ENCODE measurements around the gene TMEM150B.

TMEM150B gene

GRCh38 chr19:55325172-55325571, at the start of gene TMEM150B:
Gene TMEM150B (minus strand): TSS chr19:55325341. CDS start chr19:55321036, 4,305 bp downstream.
- in situ Hi-C loops (cut with HindIII; ENCODE audit: low sequenced_read_pairs) = no loop called here

DNA sequence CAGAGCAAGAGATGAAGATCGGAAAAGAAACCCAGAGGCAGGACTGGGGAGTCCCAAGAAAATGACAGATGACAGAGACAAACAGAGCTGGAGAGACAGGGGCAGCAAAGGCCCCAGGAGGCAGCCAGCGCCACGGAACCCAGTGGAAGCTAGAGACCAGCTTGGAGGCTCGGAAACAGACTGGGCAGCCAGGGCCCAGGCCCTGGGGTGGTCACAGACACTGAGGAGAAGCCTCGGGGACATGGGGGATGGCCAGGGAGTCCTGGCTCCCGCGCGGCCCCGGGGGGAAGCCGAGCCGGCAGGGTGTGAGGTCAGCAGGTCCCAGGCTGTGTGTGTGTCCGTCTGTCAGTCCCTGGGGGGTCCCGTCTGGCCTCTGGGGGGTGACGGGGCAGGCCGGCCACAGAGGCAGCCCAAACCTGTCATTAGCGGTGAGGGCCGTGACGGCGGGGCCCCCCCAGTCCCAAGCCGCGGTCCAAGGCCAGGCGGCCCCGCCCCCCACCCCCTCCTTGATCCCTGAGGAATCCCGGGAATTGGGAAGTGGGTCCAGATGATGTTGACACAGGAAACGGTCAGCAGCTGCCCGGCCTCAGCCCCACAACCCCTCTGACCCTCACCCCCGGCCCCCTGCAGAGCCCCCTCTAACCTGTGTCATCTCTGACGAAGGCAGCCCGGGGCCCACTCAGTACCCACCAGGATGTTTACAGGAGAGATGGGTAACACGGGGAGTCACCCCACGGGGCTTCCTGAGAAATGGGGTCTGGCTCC, 49.0 kb upstream of the TMEM150B start:
- in situ Hi-C loops (cut with HindIII; ENCODE audit: low sequenced_read_pairs) = no loop called here

- in situ Hi-C loops (cut with HindIII; ENCODE audit: low sequenced_read_pairs) = no loop called here
Observed at GRCh38 chr19:55373306-55373992, 48.3 kb upstream of the TMEM150B start.

GRCh38 chr19:55372316-55373081, 47.4 kb upstream of the TMEM150B start:
- in situ Hi-C loops (cut with HindIII; ENCODE audit: low sequenced_read_pairs) = no loop called here

- in situ Hi-C loops (cut with HindIII; ENCODE audit: low sequenced_read_pairs) = no loop called here
Observed at GRCh38 chr19:55370305-55370988, 45.3 kb upstream of the TMEM150B start, which contains the start of gene IL11. Gene IL11 (minus strand): TSS chr19:55370463. CDS start chr19:55370310, 153 bp downstream.

GRCh38 chr19:55369653-55370304, 44.6 kb upstream of the TMEM150B start:
- in situ Hi-C loops (cut with HindIII; ENCODE audit: low sequenced_read_pairs) = no loop called here

- in situ Hi-C loops (cut with HindIII; ENCODE audit: low sequenced_read_pairs) = no loop called here
Observed at GRCh38 chr19:55368701-55369563, 43.8 kb upstream of the TMEM150B start.

GRCh38 chr19:55368106-55368505, 43.0 kb upstream of the TMEM150B start:
- in situ Hi-C loops (cut with HindIII; ENCODE audit: low sequenced_read_pairs) = no loop called here

DNA sequence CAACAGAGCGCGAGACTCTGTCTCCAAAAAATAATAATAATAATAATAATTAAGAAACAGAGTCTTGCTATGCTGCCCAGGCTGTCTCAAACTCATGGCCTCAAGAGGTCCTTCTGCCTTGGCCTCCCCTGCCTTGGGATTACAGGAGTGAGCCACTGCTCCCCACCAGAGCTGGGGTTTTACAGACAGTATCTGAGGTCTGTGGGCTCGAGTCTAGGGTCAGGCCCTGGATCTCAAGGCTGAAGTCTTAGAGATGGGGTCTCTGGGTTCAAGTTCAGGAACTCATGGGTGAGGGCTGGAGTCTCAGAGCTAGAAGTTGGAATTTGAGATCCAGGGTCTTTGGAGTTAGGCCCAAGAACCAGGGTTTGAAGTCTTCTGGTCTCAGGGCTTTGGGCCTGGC, 41.6 kb upstream of the TMEM150B start:
- in situ Hi-C loops (cut with HindIII; ENCODE audit: low sequenced_read_pairs) = no loop called here

DNA sequence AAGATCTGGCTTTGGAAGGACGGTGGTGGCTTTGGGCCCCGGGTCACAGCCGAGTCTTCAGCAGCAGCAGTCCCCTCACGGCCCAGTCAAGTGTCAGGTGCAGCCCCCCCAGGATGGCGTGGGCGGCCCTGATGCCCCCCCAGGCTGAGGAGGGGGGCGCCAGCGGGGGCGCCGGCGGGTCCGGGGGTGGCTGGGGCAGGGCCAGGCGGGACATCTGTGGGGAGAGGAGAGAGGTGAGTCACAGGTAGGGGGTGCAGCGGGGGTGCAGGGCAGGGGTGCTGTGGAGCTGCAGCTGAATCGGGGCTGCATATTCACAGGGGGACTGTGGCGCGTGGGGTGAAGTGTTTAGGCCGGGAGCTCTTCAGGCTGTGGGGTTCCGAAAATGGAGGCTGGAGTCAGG, 40.8 kb upstream of the TMEM150B start:
- in situ Hi-C loops (cut with HindIII; ENCODE audit: low sequenced_read_pairs) = no loop called here

- in situ Hi-C loops (cut with HindIII; ENCODE audit: low sequenced_read_pairs) = no loop called here
Observed at GRCh38 chr19:55365245-55365644, 40.1 kb upstream of the TMEM150B start.

- in situ Hi-C loops (cut with HindIII; ENCODE audit: low sequenced_read_pairs) = no loop called here
Observed at GRCh38 chr19:55362990-55363716, 38.0 kb upstream of the TMEM150B start, which contains the start of gene GARIN5B. Gene GARIN5B (minus strand): TSS chr19:55363260. CDS start chr19:55363066, 194 bp downstream.

GRCh38 chr19:55362174-55362989, 37.2 kb upstream of the TMEM150B start:
- in situ Hi-C loops (cut with HindIII; ENCODE audit: low sequenced_read_pairs) = no loop called here

DNA sequence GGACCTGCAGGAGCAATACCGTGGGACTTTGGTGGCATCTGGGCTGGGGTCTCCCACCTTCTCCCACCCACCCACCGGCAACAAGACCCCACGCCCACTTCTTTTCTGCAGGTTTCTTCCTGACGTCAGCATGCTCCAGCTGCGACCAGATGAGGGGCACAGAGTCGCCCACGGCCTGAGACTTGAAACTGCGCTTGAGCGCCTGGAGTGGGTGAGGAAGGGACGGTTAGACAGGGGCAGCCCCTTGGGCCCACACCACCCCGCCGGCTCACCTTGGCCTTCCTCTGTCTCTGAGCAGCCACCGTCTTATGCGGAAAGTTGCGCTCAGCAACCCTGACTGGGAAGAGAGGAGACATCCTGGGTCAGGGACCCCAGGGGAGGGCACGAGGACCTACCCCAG, 35.8 kb upstream of the TMEM150B start:
- in situ Hi-C loops (cut with HindIII; ENCODE audit: low sequenced_read_pairs) = no loop called here

GRCh38 chr19:55358943-55359908, 34.1 kb upstream of the TMEM150B start:
- in situ Hi-C loops (cut with HindIII; ENCODE audit: low sequenced_read_pairs) = loop anchor here (10.0 kb wide), 1 partner anchor 144 kb away; no protein-coding TSS in a partner anchor

DNA sequence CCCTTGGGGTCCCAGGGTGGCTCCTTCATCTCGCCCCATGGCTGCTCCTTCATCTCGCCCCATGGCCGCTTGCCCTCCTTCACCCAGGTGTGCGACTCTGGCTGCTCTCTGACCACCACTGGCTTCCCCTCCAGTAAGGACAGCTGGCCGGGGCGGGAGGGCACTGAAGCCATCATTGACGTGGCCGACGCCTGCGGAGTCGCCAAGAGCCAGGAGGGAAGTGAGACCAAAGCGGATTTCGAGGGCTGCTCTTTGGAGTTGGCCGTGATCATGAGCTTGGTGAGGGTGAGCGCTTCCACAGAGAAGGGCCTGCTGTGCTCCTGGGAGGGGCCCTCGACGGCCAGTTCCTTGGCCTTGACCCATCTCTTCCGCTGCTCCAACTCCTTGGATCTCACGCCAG, 33.4 kb upstream of the TMEM150B start:
- in situ Hi-C loops (cut with HindIII; ENCODE audit: low sequenced_read_pairs) = loop anchor here (10.0 kb wide), 1 partner anchor 144 kb away; no protein-coding TSS in a partner anchor

Measured in DLD1 (cell line).